ENCODE results near the gene KCNC3. TPM values are rescaled to one million over a fixed set of nuclear protein-coding genes. Genes with fewer than 3 reads are reported as not detected.

The KCNC3 gene
- total RNA-seq, 2 experiments from 2014 or later, result 5.4 to 6.2 TPM

GRCh38 chr19:50300814-50301606 is 28.2 kb downstream of the KCNC3 start:
- H3K9me3 Mint-ChIP-seq, result peaks cover 5% of the 10 kb centered on the region
- H3K27ac Mint-ChIP-seq, result peak overlapping the region; percentile 69
- H3K4me1 Mint-ChIP-seq (ENCODE audit: low read depth), result peaks cover 16% of the 10 kb centered on the region
- ChIA-PET CTCF (interaction anchor here (0.5 to 1.6 kb wide), 8 partner anchors 11 to 607 kb away, joined by 3 to 11 read pairs (median 3); partner anchors contain the start of gene KCNC3), POLR2A (interaction anchor here (0.6 to 1.0 kb wide), 3 partner anchors 15 to 32 kb away, joined by 3 read pairs; no protein-coding TSS in a partner anchor)
- H3K36me3 Mint-ChIP-seq, result no peaks in the 10 kb centered on the region
- intact Hi-C loops (cut with micrococcal nuclease), result loop anchor here (1.0 kb wide), 1 partner anchor 28 kb away; the partner anchor contains the start of gene KCNC3
- DNase-seq, result peak; percentile 39
- H3K27me3 Mint-ChIP-seq, result peaks cover 20% of the 10 kb centered on the region
- H3K4me3 Mint-ChIP-seq, result no peak overlapping the region

- no peaks in the 10 kb centered on the region for H3K36me3 Mint-ChIP-seq
- peaks cover 16% of the 10 kb centered on the region for H3K4me1 Mint-ChIP-seq (ENCODE audit: low read depth)
- H3K27me3 Mint-ChIP-seq, result peaks cover 16% of the 10 kb centered on the region
- DNase-seq, result no peak
- H3K4me3 Mint-ChIP-seq, result no peak overlapping the region
- ChIA-PET POLR2A (no interaction called here), CTCF (no interaction called here)
- intact Hi-C loops (cut with micrococcal nuclease), result no loop called here
- H3K27ac Mint-ChIP-seq, result no peak overlapping the region
- H3K9me3 Mint-ChIP-seq, result peaks cover 5% of the 10 kb centered on the region
Measured at GRCh38 chr19:50300051-50300450, 29.1 kb downstream of the KCNC3 start.

- H3K9me3 Mint-ChIP-seq, result peaks cover 9% of the 10 kb centered on the region
- no peaks in the 10 kb centered on the region for H3K36me3 Mint-ChIP-seq
- ChIA-PET POLR2A (no interaction called here), CTCF (no interaction called here)
- no peak for DNase-seq
- peaks cover 33% of the 10 kb centered on the region for H3K27me3 Mint-ChIP-seq
- intact Hi-C loops (cut with micrococcal nuclease), result no loop called here
- H3K4me1 Mint-ChIP-seq (ENCODE audit: low read depth), result no peaks in the 10 kb centered on the region
- H3K4me3 Mint-ChIP-seq, result no peak overlapping the region
- no peak overlapping the region for H3K27ac Mint-ChIP-seq
Measured at GRCh38 chr19:50293263-50294004, 35.7 kb downstream of the KCNC3 start.

GRCh38 chr19:50292216-50292827 is 36.9 kb downstream of the KCNC3 start:
- peaks cover 18% of the 10 kb centered on the region for H3K9me3 Mint-ChIP-seq
- H3K4me1 Mint-ChIP-seq (ENCODE audit: low read depth), result no peaks in the 10 kb centered on the region
- H3K27ac Mint-ChIP-seq, result no peak overlapping the region
- H3K27me3 Mint-ChIP-seq, result peaks cover 41% of the 10 kb centered on the region
- CTCF ChIA-PET, result no interaction called here
- H3K4me3 Mint-ChIP-seq, result no peak overlapping the region
- no peak for DNase-seq
- H3K36me3 Mint-ChIP-seq, result peaks cover 3% of the 10 kb centered on the region
- intact Hi-C loops (cut with micrococcal nuclease), result no loop called here
- POLR2A ChIA-PET, result no interaction called here

DNA sequence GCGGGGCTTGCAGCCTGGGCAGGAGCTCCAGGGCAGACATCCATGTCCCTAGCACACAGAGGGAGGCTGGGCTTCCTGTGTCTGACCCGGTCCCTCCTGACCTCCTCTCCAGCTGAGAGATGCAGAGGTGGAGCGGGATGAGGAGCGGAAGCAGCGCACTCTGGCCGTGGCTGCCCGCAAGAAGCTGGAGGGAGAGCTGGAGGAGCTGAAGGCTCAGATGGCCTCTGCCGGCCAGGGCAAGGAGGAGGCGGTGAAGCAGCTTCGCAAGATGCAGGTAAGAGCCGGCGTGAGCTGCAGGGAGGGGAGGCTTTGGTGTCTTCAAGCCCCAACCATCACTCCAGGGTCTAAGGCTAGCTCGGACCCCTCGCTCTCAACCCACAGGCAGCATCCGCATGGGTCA is 38.4 kb downstream of the KCNC3 start:
- ChIA-PET CTCF (interaction anchor here (0.7 to 1.4 kb wide), 2 partner anchors 10 to 26 kb away, joined by 3 read pairs; no protein-coding TSS in a partner anchor), POLR2A (no interaction called here)
- DNase-seq, result no peak
- no peak overlapping the region for H3K27ac Mint-ChIP-seq
- peaks cover 43% of the 10 kb centered on the region for H3K27me3 Mint-ChIP-seq
- H3K36me3 Mint-ChIP-seq, result peaks cover 4% of the 10 kb centered on the region
- intact Hi-C loops (cut with micrococcal nuclease), result no loop called here
- H3K4me3 Mint-ChIP-seq, result no peak overlapping the region
- H3K4me1 Mint-ChIP-seq (ENCODE audit: low read depth), result no peaks in the 10 kb centered on the region
- peaks cover 25% of the 10 kb centered on the region for H3K9me3 Mint-ChIP-seq

DNA sequence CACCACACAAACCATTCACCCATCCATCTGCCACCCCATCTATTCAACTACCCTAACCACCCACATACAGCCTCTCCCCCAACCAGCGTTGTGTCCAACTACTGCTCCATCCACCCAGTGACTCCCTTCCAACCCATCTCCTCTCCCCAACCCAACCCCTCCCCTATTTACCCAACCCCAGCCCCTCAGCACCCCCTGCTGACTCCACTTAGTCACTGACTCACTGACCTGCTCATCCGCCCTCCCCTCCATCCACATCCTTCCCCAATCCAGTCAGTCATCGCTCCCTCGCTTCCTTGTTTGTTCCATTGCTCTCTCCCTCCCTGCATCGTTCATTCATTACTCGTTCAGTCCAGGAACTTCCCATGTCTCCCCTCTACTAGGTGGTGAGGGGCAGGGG is 39.2 kb downstream of the KCNC3 start:
- H3K9me3 Mint-ChIP-seq, result peaks cover 30% of the 10 kb centered on the region
- CTCF ChIA-PET, result interaction anchor here (1.4 kb wide), 1 partner anchor 11 kb away, joined by 3 read pairs; no protein-coding TSS in a partner anchor
- no peak overlapping the region for H3K4me3 Mint-ChIP-seq

GRCh38 chr19:50288954-50289353 is 40.2 kb downstream of the KCNC3 start:
- Mint-ChIP-seq H3K9me3 (peaks cover 32% of the 10 kb centered on the region), H3K27me3 (peaks cover 46% of the 10 kb centered on the region), H3K36me3 (peaks cover 8% of the 10 kb centered on the region), H3K4me1 (ENCODE audit: low read depth) (no peaks in the 10 kb centered on the region), H3K27ac (no peak overlapping the region), H3K4me3 (no peak overlapping the region)
- DNase-seq, result no peak
- ChIA-PET CTCF (interaction anchor here (0.6 kb wide), 1 partner anchor 97 kb away, joined by 3 read pairs; no protein-coding TSS in a partner anchor), POLR2A (no interaction called here)
- intact Hi-C loops (cut with micrococcal nuclease), result no loop called here

More for the DNA sequence above, 39.2 kb downstream of the KCNC3 start:
- Mint-ChIP-seq H3K36me3 (peaks cover 8% of the 10 kb centered on the region), H3K27ac (no peak overlapping the region), H3K27me3 (peaks cover 46% of the 10 kb centered on the region), H3K4me1 (ENCODE audit: low read depth) (no peaks in the 10 kb centered on the region)
- DNase-seq, result no peak
- POLR2A ChIA-PET, result no interaction called here
- intact Hi-C loops (cut with micrococcal nuclease), result no loop called here

GRCh38 chr19:50287331-50287730 is 41.8 kb downstream of the KCNC3 start:
- no peak overlapping the region for H3K27ac Mint-ChIP-seq
- peaks cover 30% of the 10 kb centered on the region for H3K9me3 Mint-ChIP-seq
- intact Hi-C loops (cut with micrococcal nuclease), result no loop called here
- ChIA-PET CTCF (no interaction called here), POLR2A (no interaction called here)
- H3K4me3 Mint-ChIP-seq, result no peak overlapping the region
- H3K36me3 Mint-ChIP-seq, result peaks cover 8% of the 10 kb centered on the region
- no peaks in the 10 kb centered on the region for H3K4me1 Mint-ChIP-seq (ENCODE audit: low read depth)
- DNase-seq, result no peak
- H3K27me3 Mint-ChIP-seq, result peaks cover 35% of the 10 kb centered on the region

DNA sequence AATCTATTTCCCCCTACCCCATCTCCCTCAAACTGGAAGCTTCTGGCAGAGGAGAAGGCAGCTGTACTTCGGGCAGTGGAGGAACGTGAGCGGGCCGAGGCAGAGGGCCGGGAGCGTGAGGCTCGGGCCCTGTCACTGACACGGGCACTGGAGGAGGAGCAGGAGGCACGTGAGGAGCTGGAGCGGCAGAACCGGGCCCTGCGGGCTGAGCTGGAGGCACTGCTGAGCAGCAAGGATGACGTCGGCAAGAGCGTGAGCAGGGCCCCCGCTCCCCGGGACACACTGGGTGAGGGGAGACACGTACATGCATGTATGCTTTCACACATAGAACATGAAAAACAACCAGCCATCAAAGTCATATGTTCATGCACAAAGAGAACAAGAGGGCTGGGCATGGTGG is 42.7 kb downstream of the KCNC3 start:
- DNase-seq, result no peak

DNA sequence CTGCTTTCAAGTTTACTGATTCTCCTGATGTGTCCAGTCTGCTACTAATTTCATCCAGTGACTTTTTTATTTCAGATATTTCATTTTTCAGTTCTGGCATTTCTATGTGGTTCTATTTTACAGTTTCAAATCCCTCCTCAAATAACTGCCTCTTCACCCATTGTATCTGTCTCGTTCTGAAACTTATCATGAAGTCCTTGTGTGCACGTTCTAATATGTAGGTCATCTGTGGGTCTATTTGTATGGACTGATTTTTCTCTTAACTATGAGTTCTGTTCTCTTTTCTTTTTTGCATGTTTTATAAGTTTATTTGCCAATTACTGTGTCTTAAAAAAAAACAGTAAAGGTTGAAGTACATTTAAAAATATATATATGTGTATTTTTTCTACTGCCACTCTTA is 43.3 kb downstream of the KCNC3 start:
- Mint-ChIP-seq H3K27ac (no peak overlapping the region), H3K9me3 (peaks cover 30% of the 10 kb centered on the region), H3K4me3 (no peak overlapping the region), H3K4me1 (ENCODE audit: low read depth) (no peaks in the 10 kb centered on the region), H3K27me3 (peaks cover 27% of the 10 kb centered on the region), H3K36me3 (peaks cover 8% of the 10 kb centered on the region)
- ChIA-PET POLR2A (no interaction called here), CTCF (no interaction called here)
- intact Hi-C loops (cut with micrococcal nuclease), result no loop called here
- no peak for DNase-seq

More for the DNA sequence above, 42.7 kb downstream of the KCNC3 start:
- CTCF ChIA-PET, result no interaction called here
- intact Hi-C loops (cut with micrococcal nuclease), result no loop called here
- Mint-ChIP-seq H3K9me3 (peaks cover 30% of the 10 kb centered on the region), H3K27ac (no peak overlapping the region), H3K27me3 (peaks cover 29% of the 10 kb centered on the region), H3K36me3 (peaks cover 8% of the 10 kb centered on the region), H3K4me1 (ENCODE audit: low read depth) (no peaks in the 10 kb centered on the region), H3K4me3 (no peak overlapping the region)
- POLR2A ChIA-PET, result no interaction called here

DNA sequence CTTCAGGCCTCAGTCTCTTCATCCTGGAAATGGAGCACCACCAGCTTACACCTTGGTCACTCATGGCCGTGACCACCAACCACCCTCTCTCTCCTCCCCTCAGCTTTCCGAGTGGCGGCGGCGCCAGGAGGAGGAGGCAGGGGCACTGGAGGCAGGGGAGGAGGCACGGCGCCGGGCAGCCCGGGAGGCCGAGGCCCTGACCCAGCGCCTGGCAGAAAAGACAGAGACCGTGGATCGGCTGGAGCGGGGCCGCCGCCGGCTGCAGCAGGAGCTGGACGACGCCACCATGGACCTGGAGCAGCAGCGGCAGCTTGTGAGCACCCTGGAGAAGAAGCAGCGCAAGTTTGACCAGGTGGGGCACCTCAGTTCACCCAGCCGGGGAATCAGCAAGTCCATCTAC is 47.7 kb downstream of the KCNC3 start:
- peaks cover 5% of the 10 kb centered on the region for H3K36me3 Mint-ChIP-seq
- intact Hi-C loops (cut with micrococcal nuclease), result no loop called here
- peaks cover 5% of the 10 kb centered on the region for H3K27me3 Mint-ChIP-seq
- H3K27ac Mint-ChIP-seq, result no peak overlapping the region
- DNase-seq, result no peak
- peaks cover 14% of the 10 kb centered on the region for H3K9me3 Mint-ChIP-seq
- H3K4me3 Mint-ChIP-seq, result no peak overlapping the region
- ChIA-PET CTCF (interaction anchor here (1.1 kb wide), 1 partner anchor 47 kb away, joined by 4 read pairs; no protein-coding TSS in a partner anchor), POLR2A (no interaction called here)
- H3K4me1 Mint-ChIP-seq (ENCODE audit: low read depth), result no peaks in the 10 kb centered on the region

DNA sequence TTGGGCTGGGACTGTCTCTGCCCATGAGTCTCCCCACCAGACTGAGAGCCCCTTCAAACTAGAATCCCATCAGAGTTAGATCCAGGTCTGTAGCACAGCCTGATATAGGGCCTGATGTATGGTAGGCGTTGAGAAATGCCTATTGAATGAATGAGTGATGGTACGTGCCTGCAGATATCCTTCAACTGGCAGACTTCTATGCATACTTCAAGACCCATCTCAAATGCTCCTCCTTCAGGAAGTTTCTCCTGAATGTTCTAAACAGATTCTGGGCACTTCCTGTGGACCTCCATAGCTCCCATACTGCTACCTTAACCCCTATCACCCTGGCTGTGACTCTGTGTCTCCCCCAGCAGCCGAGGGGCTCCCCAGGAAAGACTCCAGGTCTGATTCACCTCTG is 48.2 kb downstream of the KCNC3 start:
- peaks cover 9% of the 10 kb centered on the region for H3K9me3 Mint-ChIP-seq
- no peak overlapping the region for H3K4me3 Mint-ChIP-seq
- ChIA-PET POLR2A (no interaction called here), CTCF (no interaction called here)
- intact Hi-C loops (cut with micrococcal nuclease), result no loop called here
- no peak overlapping the region for H3K27ac Mint-ChIP-seq
- H3K27me3 Mint-ChIP-seq, result peaks cover 6% of the 10 kb centered on the region
- no peak for DNase-seq
- no peaks in the 10 kb centered on the region for H3K4me1 Mint-ChIP-seq (ENCODE audit: low read depth)
- H3K36me3 Mint-ChIP-seq, result peaks cover 5% of the 10 kb centered on the region

All from activated CD4-positive, alpha-beta memory T cell treated with anti-CD3 and anti-CD28 coated beads for 36 hours (primary cell).